HCT116 (cell line): ENCODE results near the gene XPNPEP3.

Experiments
- CEBPB ChIP-seq: IDR thresholded peaks from 2 replicates; pipeline ENCODE4 v1.6.1; 2012; ENCODE audit warnings: low read depth
- CTCF ChIP-seq, 3 experiments: fragments of 200-600 bp in 1 of 3; sonication (generic) in 1 of 3; IDR thresholded peaks in 2 of 3; conservative IDR thresholded peaks in 1 of 3; 2 replicates each; pipeline ENCODE4 v1.5.1; 2012 to 2017; ENCODE audit warnings: low read depth in 2 of 3, low read length in 2 of 3, antibody characterized with exemption in 1 of 3, borderline replicate concordance in 1 of 3, control low read depth in 1 of 3, mild to moderate bottlenecking in 1 of 3, mixed read lengths in 1 of 3, mixed run types in 1 of 3, moderate library complexity in 1 of 3; ENCODE audit not compliant: insufficient read depth in 1 of 3
- EGR1 ChIP-seq: IDR thresholded peaks from 2 replicates; pipeline ENCODE4 v1.6.1; 2012; ENCODE audit warnings: low read depth
- EZH2 ChIP-seq: fragments of 200-600 bp; sonication (generic); IDR thresholded peaks from 2 replicates; pipeline ENCODE4 v1.6.1; 2017; ENCODE audit warnings: antibody characterized with exemption, mixed run types
- EZH2phosphoT487 ChIP-seq: fragments of 200-600 bp; IDR thresholded peaks from 2 replicates; pipeline ENCODE4 v1.6.1; 2018; ENCODE audit warnings: antibody characterized with exemption, borderline replicate concordance
- JUND ChIP-seq: IDR thresholded peaks from 2 replicates; pipeline ENCODE4 v1.6.1; 2012
- POLR2A ChIP-seq: IDR thresholded peaks from 2 replicates; pipeline ENCODE4 v1.7.0; 2011; ENCODE audit warnings: borderline replicate concordance; ENCODE audit not compliant: insufficient read depth, insufficient read length; ENCODE audit errors: extremely low read depth
- POLR2AphosphoS5 ChIP-seq: IDR thresholded peaks from 2 replicates; pipeline ENCODE4 v1.6.1; 2011; ENCODE audit warnings: mild to moderate bottlenecking, low read depth, low read length, moderate library complexity
- REST ChIP-seq: IDR thresholded peaks from 2 replicates; pipeline ENCODE4 v1.6.1; 2012; ENCODE audit warnings: low read depth
- TCF7L2 ChIP-seq: IDR thresholded peaks from 2 replicates; pipeline ENCODE4 v1.7.0; 2011; ENCODE audit warnings: borderline replicate concordance, inconsistent platforms; ENCODE audit not compliant: insufficient read depth, insufficient read length; ENCODE audit errors: extremely low read depth
- YY1 ChIP-seq: IDR thresholded peaks from 2 replicates; pipeline ENCODE4 v1.6.1; 2011; ENCODE audit warnings: low read length, low read depth, moderate library complexity, mild to moderate bottlenecking; ENCODE audit not compliant: insufficient replicate concordance; ENCODE audit errors: extremely low read depth
- ZNF274 ChIP-seq: fragments of 200-500 bp; sonication (Bioruptor generic); IDR thresholded peaks from 2 replicates; pipeline ENCODE4 v1.6.1; 2014; ENCODE audit warnings: mild to moderate bottlenecking, low read depth, low read length, inconsistent platforms

- no peak for TF ChIP-seq CEBPB
- TF ChIP-seq POLR2AphosphoS5, result no peak
- no peak for TF ChIP-seq EZH2phosphoT487
- TF ChIP-seq EZH2, result no peak
- TF ChIP-seq REST, result no peak
- no peak for TF ChIP-seq EGR1
- TF ChIP-seq CTCF (IDR thresholded peaks at IDR 0.05 in 2 of 3, conservative IDR thresholded peaks at IDR 0.05 in 1 of 3; ENCODE audit: borderline replicate concordance in 1 of 3, insufficient read depth in 1 of 3, low read depth in 2 of 3, low read length in 2 of 3), result no peak
- no peak for TF ChIP-seq JUND
- no peak for TF ChIP-seq POLR2A
- TF ChIP-seq ZNF274, result no peak
- TF ChIP-seq TCF7L2, result no peak
- no peak for TF ChIP-seq YY1
These were observed 22.3 kb upstream of the XPNPEP3 start for GRCh38 chr22:40834619-40835018.
